IMR-90 (cell line): Measurements from ENCODE around the gene FIGLA. TPM values are rescaled to one million over a fixed set of nuclear protein-coding genes. Genes with fewer than 3 reads are reported as not detected.

ENCODE experiments used
- NFE2L2 ChIP-seq: fragments of 150-350 bp; IDR thresholded peaks from 2 replicates; pipeline ENCODE4 v1.6.1; 2016; ENCODE audit warnings: low read depth, mild to moderate bottlenecking, low read length
- SMC3 ChIP-seq: fragments of 150-350 bp; IDR thresholded peaks from 2 replicates; pipeline ENCODE4 v1.6.1; 2016; ENCODE audit warnings: low read depth, mild to moderate bottlenecking, antibody characterized with exemption, low read length, moderate library complexity
- polyA plus RNA-seq, 3 experiments: library from polyadenylated mRNA; depleted of rRNA; stranded (reverse); fragments of >200 nt; gene quantifications; 2 replicates each; pipeline ENCODE4 v1.2.3, GENCODE V29; 2012; ENCODE audit warnings: low replicate concordance in 1 of 3
- total RNA-seq: library from RNA; depleted of rRNA; stranded (reverse); fragments of >200 nt; gene quantifications from 2 replicates; pipeline ENCODE4 v1.2.3, GENCODE V29; 2012
- TF ChIP-seq, protein P1 (sequence below): conservative IDR thresholded peaks from 2 replicates; pipeline ENCODE4 v1.5.1; 2012; ENCODE audit warnings: mild to moderate bottlenecking, low read depth, low read length, improper control_type of control experiment

Gene FIGLA
- total and polyA plus RNA-seq, 2 of the 4 experiments (the other 2 are of a cell fraction): not detected

DNA sequence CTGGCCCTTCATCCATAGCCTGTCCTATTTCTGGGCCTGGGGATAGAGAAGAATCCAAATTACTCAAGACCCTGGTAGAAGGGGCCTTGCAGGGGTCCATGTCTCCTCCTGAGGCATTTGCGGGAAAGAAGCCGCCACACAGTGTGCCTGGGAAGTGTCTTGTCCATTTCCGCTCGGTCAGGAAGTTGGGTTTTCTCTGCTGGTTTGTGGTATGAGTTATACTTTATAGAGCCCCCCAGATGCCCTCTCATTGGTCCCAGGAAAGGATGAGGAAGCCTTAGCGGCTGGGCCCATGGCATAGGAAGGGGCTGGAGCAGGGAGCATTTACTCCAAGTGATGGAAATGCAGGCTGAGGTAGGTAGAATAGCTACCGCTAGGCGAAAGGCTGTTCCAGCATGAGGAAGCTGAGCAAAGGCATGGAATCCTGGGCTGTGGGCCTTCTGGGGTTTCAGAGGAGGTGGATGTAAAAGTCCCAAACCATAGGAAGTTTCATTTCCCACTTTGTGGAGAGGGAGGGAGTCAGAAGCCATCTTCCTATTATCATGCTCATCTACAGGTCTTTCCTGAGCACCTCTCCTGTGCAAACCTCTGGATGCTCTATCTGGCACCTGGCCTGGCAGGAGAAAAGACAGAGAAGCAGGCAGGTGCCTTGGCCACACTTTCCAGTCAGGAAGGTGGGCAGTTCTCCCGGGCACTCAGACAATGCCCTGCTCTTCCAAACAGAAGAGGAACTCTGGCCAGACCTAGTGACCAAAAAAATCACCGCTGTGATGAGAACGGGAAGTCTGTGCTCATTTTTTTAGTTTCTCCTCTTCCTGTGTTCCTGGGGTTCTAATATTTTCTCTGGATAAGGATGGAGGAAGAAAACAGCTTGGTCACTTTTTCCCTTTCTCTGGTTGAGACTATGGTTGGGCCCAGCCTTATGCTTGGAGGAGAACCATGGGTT lies 47.8 kb upstream of the FIGLA start (continued):
- TF ChIP-seq, protein P1, sequence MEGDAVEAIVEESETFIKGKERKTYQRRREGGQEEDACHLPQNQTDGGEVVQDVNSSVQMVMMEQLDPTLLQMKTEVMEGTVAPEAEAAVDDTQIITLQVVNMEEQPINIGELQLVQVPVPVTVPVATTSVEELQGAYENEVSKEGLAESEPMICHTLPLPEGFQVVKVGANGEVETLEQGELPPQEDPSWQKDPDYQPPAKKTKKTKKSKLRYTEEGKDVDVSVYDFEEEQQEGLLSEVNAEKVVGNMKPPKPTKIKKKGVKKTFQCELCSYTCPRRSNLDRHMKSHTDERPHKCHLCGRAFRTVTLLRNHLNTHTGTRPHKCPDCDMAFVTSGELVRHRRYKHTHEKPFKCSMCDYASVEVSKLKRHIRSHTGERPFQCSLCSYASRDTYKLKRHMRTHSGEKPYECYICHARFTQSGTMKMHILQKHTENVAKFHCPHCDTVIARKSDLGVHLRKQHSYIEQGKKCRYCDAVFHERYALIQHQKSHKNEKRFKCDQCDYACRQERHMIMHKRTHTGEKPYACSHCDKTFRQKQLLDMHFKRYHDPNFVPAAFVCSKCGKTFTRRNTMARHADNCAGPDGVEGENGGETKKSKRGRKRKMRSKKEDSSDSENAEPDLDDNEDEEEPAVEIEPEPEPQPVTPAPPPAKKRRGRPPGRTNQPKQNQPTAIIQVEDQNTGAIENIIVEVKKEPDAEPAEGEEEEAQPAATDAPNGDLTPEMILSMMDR: no peak
- no peak for TF ChIP-seq SMC3
- TF ChIP-seq NFE2L2: no peak
